GM19372 (cell line): ENCODE data around the gene TFEB.

Experiments used
- ATAC-seq: cut with Tn5 transposase; IDR thresholded peaks from one replicate; pipeline ENCODE4 v1.9.1; 2021; ENCODE audit warnings: mild to moderate bottlenecking, low read depth, moderate library complexity; ENCODE audit not compliant: unreplicated experiment

Gene TFEB

GRCh38 chr6:41679696-41680095 is 55.7 kb downstream of the TFEB start:
- ATAC-seq = no peak

DNA sequence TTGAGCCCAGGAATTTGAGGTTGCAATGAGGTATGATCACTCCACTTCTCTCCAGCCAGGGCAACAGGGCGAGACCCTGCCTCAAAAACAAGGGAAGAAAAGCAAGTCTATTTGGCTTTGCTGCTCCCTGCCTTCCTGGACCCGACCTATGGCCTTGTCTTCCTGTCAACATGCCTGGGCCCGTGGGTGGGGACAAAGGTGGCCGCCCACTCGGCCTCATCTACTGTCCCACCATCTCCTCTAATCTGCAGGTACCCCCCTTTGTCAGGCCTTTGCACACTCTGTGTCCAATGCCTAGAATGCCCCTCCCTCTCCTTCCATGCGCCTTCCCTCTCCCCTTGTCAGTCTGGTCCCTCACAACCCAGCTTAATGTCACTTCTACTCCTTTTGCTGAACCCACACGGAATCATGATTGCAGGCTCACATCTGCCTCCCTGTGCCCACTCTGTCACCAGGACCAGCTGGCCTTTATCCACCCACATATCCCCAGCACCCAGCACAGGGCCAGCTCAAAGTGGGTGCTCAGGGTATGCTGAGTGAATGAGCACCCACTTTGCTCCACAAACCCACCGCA is 56.8 kb downstream of the TFEB start:
- no peak for ATAC-seq

DNA sequence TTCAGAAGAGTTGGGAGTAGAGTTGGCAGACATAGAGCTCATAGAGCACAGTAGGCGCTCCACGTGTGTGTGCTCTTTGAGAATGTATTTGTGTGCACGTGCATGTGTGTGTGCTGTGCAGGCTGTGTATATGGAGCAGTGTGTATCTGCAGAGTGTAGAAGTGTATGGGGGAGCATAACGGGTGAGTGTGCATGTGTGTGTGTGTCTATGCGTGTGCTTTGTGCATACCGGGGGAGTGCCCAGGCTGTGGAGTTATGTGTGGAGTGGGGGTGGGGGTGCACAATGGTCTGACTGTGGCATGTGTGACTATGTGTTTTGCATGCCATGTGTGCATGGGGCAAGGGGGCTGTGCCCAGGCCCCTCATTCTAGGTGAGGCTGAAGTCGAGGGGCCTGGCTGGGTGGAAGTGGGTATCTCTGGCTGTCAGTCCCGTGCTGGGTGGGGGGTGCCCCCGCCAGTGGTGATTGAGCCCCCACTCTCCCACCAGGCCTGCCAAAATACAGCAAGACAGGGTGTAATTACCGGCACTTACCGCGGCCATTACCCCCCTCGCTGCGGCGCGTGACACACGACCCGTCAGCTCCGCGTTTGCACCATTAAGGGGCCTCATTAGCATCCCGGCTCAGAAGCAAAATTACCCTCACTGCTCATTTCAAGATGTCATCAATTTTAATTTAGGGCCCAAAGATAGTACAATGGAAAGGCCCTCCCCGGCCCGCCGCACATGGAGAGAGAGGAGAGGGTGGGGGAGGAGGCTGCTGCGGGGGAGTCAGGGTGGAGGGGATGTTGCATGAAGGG is 58.1 kb downstream of the TFEB start:
- no peak for ATAC-seq

DNA sequence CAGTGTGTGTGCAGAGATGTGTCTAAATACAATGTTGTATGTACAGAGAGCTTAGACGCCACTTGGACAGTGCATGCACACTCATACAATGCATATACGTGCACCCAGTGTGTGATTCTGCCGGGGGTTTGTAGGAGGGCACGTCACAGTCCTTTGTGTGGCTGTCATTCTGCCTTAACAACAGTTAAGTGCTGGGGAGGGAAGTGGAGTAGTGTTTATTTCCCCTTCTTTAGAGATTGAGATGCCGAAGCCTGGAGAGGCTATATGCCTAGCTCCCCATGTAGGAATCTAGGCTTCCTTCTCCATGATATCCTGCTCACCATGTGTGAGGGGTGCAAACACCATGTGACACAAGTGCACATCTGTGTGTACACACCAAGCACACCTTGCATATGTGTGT is 59.0 kb downstream of the TFEB start:
- ATAC-seq = no peak

- no peak for ATAC-seq
These were observed 59.4 kb downstream of the TFEB start for GRCh38 chr6:41675992-41676391.

- no peak for ATAC-seq
These were observed 60.1 kb downstream of the TFEB start for GRCh38 chr6:41675176-41675775.

DNA sequence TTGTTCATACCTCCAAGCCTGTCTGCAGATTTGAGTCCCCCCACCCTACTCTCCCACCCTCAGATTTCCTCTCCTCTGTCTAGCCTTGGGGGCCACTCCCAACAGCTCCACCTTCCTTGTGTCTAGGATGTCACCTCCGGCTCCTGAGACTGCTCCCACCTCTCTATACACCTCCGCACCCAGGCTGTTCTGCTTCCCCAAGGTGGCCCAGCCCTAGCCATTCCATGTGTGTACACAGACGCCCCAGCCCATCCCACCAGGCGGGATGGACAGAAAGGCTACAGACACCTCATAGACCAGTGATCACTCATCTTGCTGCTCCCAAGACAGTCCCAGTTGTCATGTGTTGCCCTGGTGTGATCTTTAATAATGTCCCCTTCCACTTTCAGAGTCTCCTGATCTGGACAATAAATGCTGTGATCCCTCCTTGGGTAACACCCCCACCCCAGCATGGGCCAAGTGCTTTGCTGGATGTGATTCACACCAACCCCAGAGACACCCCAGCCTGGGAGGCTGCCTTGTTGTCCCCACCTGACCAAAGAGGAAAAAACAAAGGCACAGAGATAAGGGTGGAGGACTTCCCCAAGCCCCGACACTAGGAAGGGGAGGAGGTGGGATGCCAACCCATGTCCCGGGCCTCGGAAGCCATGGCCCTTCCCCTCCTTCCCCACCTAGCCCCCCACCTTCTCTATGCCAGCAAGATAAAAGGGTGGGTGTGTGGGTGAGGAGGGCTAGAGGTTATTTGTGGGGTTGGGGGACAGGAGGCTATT is 61.0 kb downstream of the TFEB start:
- ATAC-seq = no peak

DNA sequence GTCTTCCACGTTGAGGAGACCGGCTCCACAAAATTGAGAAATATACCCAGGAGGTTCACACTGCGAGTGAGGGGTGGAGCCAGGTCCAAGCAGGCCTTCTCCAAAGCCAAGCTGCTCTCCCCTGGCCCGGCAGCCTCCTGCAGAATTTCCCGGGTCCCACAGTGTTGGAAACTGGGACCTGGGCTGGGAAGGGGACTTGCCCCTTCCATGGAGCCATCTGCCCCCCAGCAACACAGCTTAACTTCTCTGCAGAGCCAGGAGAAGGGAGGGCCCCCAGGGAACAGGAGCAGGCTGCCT is 61.8 kb downstream of the TFEB start:
- ATAC-seq = no peak

DNA sequence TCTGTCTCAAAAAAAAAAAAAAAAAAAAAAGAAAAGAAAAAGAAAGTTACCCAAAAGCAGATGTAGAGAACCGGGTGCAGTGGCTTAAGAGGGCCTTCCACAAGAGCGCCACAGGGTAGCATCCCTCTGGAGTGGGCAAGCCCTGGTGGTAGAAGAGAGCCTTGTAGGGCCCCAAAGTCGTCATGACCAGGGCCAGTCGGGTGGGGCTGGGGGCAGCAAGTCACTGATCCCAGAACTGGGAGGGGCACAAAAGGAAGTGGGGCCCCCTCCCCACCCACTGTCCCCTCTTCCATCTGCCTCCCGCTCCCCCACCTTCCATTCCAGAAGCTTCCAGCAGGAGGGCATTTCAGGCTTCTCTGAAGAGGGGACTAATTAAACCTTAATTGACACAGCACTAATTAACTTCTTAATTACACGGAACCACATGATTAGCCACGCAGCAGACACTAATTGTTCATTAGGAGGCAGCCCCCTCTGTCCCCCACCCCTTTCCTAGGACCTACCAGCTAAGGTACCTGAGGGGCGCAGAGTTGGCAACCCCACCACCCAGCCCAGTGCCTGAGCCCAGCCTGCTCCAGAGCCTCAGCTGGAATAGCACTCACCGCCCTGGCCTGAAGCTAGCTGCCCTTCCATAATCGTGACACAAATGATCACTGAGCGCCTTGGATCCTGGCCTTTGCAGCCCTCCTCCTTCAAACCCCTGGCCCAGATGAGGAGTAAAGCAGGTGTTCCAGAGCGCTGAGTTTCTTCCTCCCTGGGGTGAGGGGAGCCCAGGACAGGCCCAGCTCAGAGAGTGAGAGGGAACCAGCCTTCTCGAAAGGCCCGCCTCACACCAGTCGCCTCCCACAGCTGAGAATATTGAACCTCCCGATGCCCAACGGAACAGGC is 62.3 kb downstream of the TFEB start:
- no peak for ATAC-seq

GRCh38 chr6:41672016-41672415 is 63.4 kb downstream of the TFEB start:
- ATAC-seq = no peak

- no peak for ATAC-seq
These were observed 64.0 kb downstream of the TFEB start for GRCh38 chr6:41671376-41671775.

- no peak for ATAC-seq
These were observed 64.6 kb downstream of the TFEB start for GRCh38 chr6:41670703-41671360.

DNA sequence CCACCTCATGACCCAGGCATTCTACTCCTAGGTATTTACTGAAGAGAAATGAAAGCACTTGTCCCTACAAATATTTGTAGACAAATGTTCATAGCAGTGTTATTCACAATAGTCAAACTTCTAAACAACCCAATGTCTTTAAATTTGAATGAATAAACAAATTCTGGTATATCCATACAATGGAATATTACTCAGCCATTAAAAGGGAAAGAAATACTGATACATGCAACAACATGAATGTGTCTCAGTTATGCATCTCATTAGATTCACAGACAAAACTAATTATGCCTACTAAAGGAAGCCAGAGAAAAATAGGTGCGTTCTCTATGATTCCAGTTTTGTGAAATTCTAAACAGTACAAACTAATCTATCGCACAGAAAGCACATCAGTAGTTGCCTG is 66.4 kb downstream of the TFEB start:
- no peak for ATAC-seq

DNA sequence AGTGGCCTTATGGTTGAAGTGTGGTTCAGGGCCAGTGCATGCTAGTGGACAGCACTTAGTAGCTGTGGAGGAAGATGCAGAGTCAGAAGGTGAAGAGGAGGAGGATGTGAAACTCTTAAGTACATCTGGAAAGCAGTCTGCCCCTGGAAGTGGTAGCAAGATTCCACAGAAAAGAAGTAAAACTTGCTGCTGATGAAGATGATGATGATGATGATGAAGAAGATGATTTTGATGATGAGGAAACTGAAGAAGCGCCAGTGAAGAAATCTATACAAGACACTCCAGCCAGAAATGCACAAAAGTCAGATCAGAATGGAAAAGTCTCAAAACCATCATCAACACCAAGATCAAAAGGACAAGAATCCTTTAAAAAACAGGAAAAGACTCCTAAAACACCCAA is 68.2 kb downstream of the TFEB start:
- ATAC-seq = no peak

DNA sequence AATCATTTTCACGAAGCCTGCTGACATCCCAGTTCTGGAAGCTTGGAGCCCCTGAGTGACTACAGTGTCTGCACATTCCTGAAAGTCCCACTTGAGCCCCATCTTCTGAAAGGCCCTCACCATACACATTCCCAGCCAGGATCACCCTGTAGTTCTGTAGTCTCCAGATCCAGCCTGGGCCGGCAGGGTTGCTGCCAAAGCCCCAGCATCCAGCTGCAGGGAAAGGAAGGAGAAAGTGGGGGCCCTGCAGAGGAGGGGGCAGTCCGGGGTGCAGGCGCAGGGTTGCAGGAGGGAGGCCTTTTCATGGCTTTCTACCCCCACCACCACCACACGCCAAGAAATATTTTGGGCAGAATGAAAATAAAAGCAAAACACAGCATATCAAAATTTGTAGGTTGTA is 71.1 kb downstream of the TFEB start:
- ATAC-seq = no peak

- ATAC-seq = no peak
These were observed 71.8 kb downstream of the TFEB start for GRCh38 chr6:41663568-41663967.

DNA sequence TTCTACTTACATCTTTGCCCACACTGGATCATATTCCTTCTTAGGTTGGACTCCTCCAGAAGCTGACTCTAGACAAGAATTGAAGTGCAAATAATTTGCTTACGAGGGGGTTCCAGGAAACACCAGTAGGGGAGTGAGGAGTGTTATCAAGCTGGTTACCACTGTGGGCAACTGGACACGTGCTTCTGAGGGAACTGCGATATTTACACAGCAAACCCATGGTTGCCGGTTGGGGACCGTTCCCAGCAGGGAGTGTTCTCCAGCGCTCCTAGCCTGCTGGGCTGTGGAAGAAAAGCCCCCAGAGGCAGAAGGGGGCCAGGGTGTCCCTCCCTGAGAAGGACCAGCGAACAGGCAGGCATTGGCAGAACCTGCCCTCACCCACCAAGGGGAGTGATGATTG is 75.5 kb downstream of the TFEB start:
- ATAC-seq = no peak

GRCh38 chr6:41658636-41659035 is 76.8 kb downstream of the TFEB start:
- ATAC-seq = no peak

DNA sequence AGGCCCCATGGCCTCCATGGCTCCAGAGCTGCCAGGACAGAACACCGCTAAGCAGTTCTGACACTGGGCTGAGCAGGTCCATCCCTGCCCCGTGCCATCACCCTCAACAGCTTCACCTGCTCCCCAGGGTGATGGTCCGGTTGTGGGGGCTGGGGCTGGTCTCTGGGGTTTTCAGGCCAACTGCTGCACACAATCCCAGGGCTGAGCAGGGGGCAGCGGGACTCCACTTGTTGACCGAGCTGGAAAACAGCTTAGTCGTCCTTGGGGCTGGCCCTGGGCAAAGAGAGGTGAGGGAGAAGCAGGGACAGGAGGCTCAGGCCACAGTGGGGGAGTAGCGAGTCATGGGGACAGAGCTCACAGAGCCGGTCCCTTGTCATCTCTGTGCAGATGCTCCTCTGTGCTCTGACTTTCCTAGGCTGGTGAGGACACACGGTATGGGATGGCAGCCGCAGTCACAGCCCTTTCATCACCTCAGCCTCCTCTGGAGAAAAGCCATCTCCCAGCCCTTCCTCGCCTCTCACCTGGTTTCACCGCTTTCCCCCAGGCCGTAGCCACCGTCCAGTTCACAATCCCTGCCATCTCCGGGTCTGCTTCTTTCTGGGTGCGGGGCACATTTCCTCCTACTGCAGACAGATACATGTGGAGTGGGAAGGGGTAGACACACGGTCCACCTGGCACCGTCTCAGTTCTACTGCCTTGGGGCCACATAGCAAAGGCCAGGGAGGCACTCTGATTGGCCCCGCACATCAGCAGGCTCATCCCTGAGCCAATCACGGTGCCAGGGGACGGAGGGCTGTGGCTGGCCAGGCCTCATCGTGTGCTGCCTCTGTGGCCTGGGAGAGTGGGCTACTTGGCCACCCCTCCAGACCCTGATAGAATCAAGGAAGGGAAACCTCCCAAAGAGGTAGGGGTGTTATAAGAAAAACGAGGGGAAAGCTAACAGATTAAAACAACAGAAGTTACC is 78.0 kb downstream of the TFEB start:
- no peak for ATAC-seq
